Adrenal gland (tissue), 12 donors: ENCODE data around the gene TBC1D14. TPM values are rescaled to one million over a fixed set of nuclear protein-coding genes. Genes with fewer than 3 reads are reported as not detected.

ENCODE experiments used
- DNase-seq, 7 donors: peaks; one replicate each; pipeline ENCODE4 v3.0.0-alpha.2; 2019 to 2020
- H3K27ac ChIP-seq, 5 donors: fragments of 200-600 bp; sonication (generic) in 4 of 5; 1 replicate in 3 of 5; 2 replicates in 2 of 5; pipeline versions ENCODE4 v1.5.1 to v1.8.0; 2016 to 2020; ENCODE audit warnings: mild to moderate bottlenecking in 1 of 5
- H3K27me3 ChIP-seq: fragments of 200-600 bp; 2 replicates; pipeline ENCODE4 v1.8.0; 2021
- H3K36me3 ChIP-seq, 2 donors: fragments of 200-600 bp; replicated peaks in 1 of 2; 1 replicate in 1 of 2; 2 replicates in 1 of 2; pipeline versions ENCODE4 v1.5.1 to v1.8.0; 2018 to 2022
- H3K4me1 ChIP-seq, 2 donors: fragments of 200-600 bp; replicated peaks in 1 of 2; 1 replicate in 1 of 2; 2 replicates in 1 of 2; pipeline versions ENCODE4 v1.5.1 to v1.8.0; 2018 to 2021
- H3K4me3 ChIP-seq, 4 donors: fragments of 200-600 bp; sonication (generic) in 3 of 4; one replicate each; pipeline ENCODE4 v1.5.1; 2016 to 2018
- H3K9me3 ChIP-seq, 3 donors: fragments of 200-600 bp; sonication (generic) in 1 of 3; replicated peaks in 1 of 3; 1 replicate in 2 of 3; 2 replicates in 1 of 3; pipeline versions ENCODE4 v1.5.1 to v1.8.0; 2016 to 2021
- POLR2A ChIP-seq, 2 donors: fragments of 450-650 bp; IDR thresholded peaks; one replicate each; pipeline ENCODE4 v1.6.1; 2017; ENCODE audit warnings: antibody characterized with exemption in 2 of 2, mild to moderate bottlenecking in 2 of 2, moderate library complexity in 1 of 2
- WGBS, 4 donors: extraction: QIAGEN DNeasy Blood & Tissue Kit in 2 of 4; methylation state at CpG; one replicate each; pipeline versions ENCODE4 v1.1.5 to v1.1.7; 2013 to 2017; 5-methylcytosine and 5-hydroxymethylcytosine counted together
- intact Hi-C, 2 donors: fragments of 100-400 bp; cut with DNase I; formaldehyde crosslinking; loops; one replicate each; pipeline versions ENCODE4 v1.14.1 to v1.15.0; 2022 to 2023
- polyA plus RNA-seq, 3 donors: library from polyadenylated mRNA; stranded (reverse); fragments of 200-250 nt in 2 of 3; fragments of 350-450 nt in 1 of 3; fragmentation: Illumina TruSeq in 1 of 3; extraction: RNeasy Lipid Tissue Mini Kit (QIAGEN cat#74804) in 1 of 3; gene quantifications; one replicate each; pipeline ENCODE4 v1.2.3, GENCODE V29; 2013 to 2014
- total RNA-seq, 9 donors: library from RNA; depleted of rRNA in 4 of 9; stranded (reverse); fragments of >200 nt in 4 of 9; fragments of 120-200 nt in 1 of 9; fragmentation: NEBNext Ultra II Directional in 1 of 9; extraction: Animal tissue kit (Norgen Biotek cat#: 25700) in 1 of 9; gene quantifications; one replicate each; pipeline versions ENCODE4 v1.1.0 to v1.2.4, GENCODE V29; 2013 to 2023
- TF ChIP-seq, protein P1 (sequence below), 6 experiments: fragments of 450-650 bp in 4 of 6; fragments of 200-600 bp in 2 of 6; sonication (generic) in 1 of 6; IDR thresholded peaks; 1 replicate in 5 of 6; 2 replicates in 1 of 6; pipeline versions ENCODE4 v1.5.1 to v1.8.0; 2016 to 2021; ENCODE audit warnings: antibody characterized with exemption in 6 of 6, mild to moderate bottlenecking in 2 of 6, moderate library complexity in 1 of 6
- donor health status: healthy with polysubstance abuse.
- donor health status: Bipolar disorder and iron deficiency.
- donor health status: DM: yes; HTN: yes; CAD: no.
- donor health status: DM: no; HTN: no; CAD: no.
- donor health status: DM: no; HTN: no; CAD: no.
- donor health status: DM: yes; HTN: yes; CAD: no.

TBC1D14 gene
- total and polyA plus RNA-seq, 12 donors = 24.9 to 110 (median 83.0) TPM

DNA sequence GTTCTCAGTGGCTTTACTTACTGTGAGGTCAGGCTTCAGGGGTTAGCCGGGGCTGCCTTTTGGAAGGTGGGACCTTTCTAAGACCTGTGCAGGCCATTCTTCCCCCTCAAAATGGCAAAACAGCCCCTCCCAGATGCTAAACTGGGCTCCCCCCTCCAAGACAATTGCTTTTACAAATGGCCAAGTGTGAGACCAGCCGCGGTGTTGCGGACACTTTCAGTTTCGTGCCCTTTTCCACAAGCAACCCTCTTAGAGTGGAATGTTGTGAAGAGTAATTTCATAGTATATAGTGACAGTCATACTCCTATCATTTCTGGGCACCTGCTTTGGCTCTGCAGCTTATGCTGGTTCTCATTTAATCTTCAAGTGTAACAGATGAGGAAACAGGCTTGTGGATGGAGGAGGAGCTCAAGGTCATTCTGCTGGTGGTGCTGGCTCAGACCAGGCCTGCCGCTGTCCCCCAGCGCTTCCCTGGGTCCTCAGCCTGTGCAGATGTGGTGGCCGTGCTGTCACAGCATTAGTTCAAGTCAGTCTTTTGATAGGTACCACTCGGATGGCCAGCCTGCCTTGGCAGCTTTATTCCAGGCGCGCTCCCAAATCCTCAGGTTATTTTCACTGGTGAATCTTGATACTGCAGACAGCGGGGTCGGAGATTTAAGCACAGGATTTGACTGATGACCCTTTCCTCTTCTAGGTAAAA is 78.5 kb downstream of the TBC1D14 start:
- peak overlapping the region in 1 of 4 donors; percentile 81 for H3K4me3 ChIP-seq
- peaks cover 47 to 77% of the 10 kb centered on the region in 2 donors for H3K4me1 ChIP-seq
- H3K36me3 ChIP-seq = peaks cover 0 to 7% of the 10 kb centered on the region in 2 donors
- 28 to 52% (median 45%) methylated on average over 12 to 13 of the region's 13 CpGs for WGBS, 4 donors
- peak overlapping the region in 3 of 5 donors; percentile 92 to 96 (median 95) for H3K27ac ChIP-seq
- no peaks in the 10 kb centered on the region for H3K27me3 ChIP-seq
- no peak for TF ChIP-seq POLR2A (IDR thresholded peaks at IDR 0.05)
- TF ChIP-seq, protein P1, sequence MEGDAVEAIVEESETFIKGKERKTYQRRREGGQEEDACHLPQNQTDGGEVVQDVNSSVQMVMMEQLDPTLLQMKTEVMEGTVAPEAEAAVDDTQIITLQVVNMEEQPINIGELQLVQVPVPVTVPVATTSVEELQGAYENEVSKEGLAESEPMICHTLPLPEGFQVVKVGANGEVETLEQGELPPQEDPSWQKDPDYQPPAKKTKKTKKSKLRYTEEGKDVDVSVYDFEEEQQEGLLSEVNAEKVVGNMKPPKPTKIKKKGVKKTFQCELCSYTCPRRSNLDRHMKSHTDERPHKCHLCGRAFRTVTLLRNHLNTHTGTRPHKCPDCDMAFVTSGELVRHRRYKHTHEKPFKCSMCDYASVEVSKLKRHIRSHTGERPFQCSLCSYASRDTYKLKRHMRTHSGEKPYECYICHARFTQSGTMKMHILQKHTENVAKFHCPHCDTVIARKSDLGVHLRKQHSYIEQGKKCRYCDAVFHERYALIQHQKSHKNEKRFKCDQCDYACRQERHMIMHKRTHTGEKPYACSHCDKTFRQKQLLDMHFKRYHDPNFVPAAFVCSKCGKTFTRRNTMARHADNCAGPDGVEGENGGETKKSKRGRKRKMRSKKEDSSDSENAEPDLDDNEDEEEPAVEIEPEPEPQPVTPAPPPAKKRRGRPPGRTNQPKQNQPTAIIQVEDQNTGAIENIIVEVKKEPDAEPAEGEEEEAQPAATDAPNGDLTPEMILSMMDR (IDR thresholded peaks at IDR 0.05) = no peak
- H3K9me3 ChIP-seq = no peaks in the 10 kb centered on the region
- intact Hi-C loops = no loop called here
- DNase-seq = peak in 2 of 7 donors; percentile 60

DNA sequence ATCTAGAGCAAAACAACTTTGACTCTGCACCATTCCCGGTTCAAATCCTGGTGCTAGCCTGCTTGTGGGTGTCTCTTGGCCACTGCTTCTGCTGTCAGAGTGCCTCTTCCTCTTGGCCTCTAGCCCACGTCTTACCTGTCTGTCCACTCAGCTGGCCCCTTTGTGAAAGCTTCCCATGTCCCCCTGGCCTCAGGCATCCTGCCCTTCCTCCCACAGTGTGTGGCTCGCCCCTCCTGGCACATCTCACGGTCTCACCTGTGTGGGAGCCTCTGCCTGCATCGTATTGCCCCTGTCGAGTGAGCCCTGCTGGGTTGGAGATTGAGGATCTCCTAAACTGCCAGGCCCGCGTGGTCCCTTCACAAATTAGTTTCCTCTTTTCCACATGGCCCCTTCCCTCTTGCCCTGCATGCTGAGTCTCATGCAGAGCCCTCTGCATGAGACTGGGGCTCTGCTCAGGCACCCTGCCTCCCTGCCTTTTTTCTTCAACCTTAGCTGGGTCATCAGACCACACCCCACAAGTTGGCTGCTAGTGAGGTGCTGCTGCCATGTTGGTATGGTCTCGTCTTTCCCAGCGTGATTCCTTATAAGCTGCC is 79.8 kb downstream of the TBC1D14 start:
- DNase-seq = no peak
- WGBS, 4 donors = 76 to 84% (median 81%) methylated on average over 10 of the region's 10 CpGs
- no peaks in the 10 kb centered on the region for H3K9me3 ChIP-seq
- peaks cover 47 to 74% of the 10 kb centered on the region in 2 donors for H3K4me1 ChIP-seq
- no peaks in the 10 kb centered on the region for H3K27me3 ChIP-seq
- no peak overlapping the region for H3K27ac ChIP-seq
- H3K36me3 ChIP-seq = peaks cover 0 to 12% of the 10 kb centered on the region in 2 donors
- intact Hi-C loops = no loop called here
- no peak for TF ChIP-seq POLR2A (IDR thresholded peaks at IDR 0.05)
- TF ChIP-seq, protein P1 (IDR thresholded peaks at IDR 0.05) = no peak
- no peak overlapping the region for H3K4me3 ChIP-seq

DNA sequence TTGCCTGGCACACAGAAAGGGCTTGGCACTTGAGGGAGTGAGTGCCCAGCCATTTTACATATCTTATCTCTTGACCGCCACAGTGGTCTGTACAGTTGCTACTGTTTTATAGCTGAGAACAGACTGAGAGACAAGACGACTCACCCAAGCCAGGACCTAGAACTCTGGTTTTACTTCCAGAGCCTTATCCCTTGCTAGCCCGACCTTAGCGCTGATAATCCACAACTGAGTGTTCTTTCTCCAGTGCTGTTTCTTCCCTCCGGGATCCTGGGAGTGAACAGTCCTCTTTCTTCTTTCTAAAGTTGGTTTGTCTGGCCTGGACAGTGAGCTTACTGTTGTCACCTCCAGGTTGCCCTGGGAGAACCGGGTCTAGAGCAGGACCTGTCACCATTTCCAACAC is 81.0 kb downstream of the TBC1D14 start:
- H3K4me1 ChIP-seq = peaks cover 40 to 62% of the 10 kb centered on the region in 2 donors
- TF ChIP-seq, protein P1 (IDR thresholded peaks at IDR 0.05) = no peak
- TF ChIP-seq POLR2A (IDR thresholded peaks at IDR 0.05) = no peak
- intact Hi-C loops = no loop called here
- 76 to 88% (median 79%) methylated on average over 6 of the region's 6 CpGs for WGBS, 4 donors
- peak overlapping the region in 3 of 5 donors; percentile 77 to 88 (median 85) for H3K27ac ChIP-seq
- no peaks in the 10 kb centered on the region for H3K27me3 ChIP-seq
- no peak overlapping the region for H3K4me3 ChIP-seq
- H3K36me3 ChIP-seq = peaks cover 0 to 22% of the 10 kb centered on the region in 2 donors
- H3K9me3 ChIP-seq = no peaks in the 10 kb centered on the region
- DNase-seq = no peak

DNA sequence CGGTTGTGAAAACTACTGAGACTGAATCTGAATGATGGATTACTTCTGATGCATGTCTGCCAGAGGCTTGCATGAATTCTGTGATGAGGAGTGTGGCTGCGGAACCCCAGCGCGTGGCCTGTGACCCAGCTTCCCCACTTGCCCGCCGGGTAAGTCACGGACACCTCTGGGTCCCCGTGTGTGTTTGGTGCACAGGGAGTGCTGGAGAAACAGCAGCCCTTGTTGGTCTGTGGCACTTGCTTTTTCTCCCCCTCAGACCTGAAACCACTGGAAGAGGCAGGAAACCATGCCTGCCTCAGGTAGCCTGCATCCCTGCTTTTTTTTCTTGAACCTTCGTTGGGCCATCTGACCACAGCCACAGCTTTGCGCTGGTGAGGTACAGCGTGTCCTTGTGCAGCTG is 81.6 kb downstream of the TBC1D14 start:
- 63 to 72% (median 68%) methylated on average over 6 to 11 of the region's 11 CpGs for WGBS, 4 donors
- intact Hi-C loops = no loop called here
- Histone ChIP-seq H3K9me3 (no peaks in the 10 kb centered on the region), H3K27ac (peak overlapping the region; percentile 56 to 88 (median 77)), H3K4me3 (no peak overlapping the region), H3K4me1 (peaks cover 35 to 56% of the 10 kb centered on the region in 2 donors), H3K27me3 (no peaks in the 10 kb centered on the region), H3K36me3 (peaks cover 0 to 27% of the 10 kb centered on the region in 2 donors)
- DNase-seq = peak in 1 of 7 donors; percentile 52
- TF ChIP-seq, protein P1 (IDR thresholded peaks at IDR 0.05) = no peak
- TF ChIP-seq POLR2A (IDR thresholded peaks at IDR 0.05) = no peak
